DMS114 treated with DMSO at 0.1 percent for 48 hours (cell line): ENCODE data around the gene AKT1.
"Not testable (repeated sequence)": the region's sequence is repeated elsewhere in the genome, so short reads cannot be mapped to it uniquely, and the experiment has no call there.

ENCODE experiments used
- DNase-seq: peaks from one replicate; lab custom pipeline; 2025; ENCODE audit not compliant: unreplicated experiment; lab: John Stamatoyannopoulos, UW

Gene AKT1

GRCh38 chr14:104794993-104795780, at the start of gene AKT1:
Gene AKT1 (minus strand): TSS chr14:104795748. CDS start chr14:104792643, 3,105 bp downstream.
- DNase-seq = no peak

- DNase-seq = no peak
Observed at GRCh38 chr14:104845033-104845666, 49.6 kb upstream of the AKT1 start.

GRCh38 chr14:104844306-104845032, 48.9 kb upstream of the AKT1 start:
- DNase-seq = no peak

GRCh38 chr14:104843442-104844305, 48.1 kb upstream of the AKT1 start:
- no peak for DNase-seq

- no peak for DNase-seq
Observed at GRCh38 chr14:104843006-104843405, 47.5 kb upstream of the AKT1 start.

GRCh38 chr14:104841730-104842129, 46.2 kb upstream of the AKT1 start:
- DNase-seq = no peak

- DNase-seq = not testable (repeated sequence)
Observed at GRCh38 chr14:104836171-104836935, 40.8 kb upstream of the AKT1 start.

GRCh38 chr14:104830781-104831180, 35.2 kb upstream of the AKT1 start:
- DNase-seq = no peak

GRCh38 chr14:104827177-104828055, 31.9 kb upstream of the AKT1 start:
- DNase-seq = peak; percentile 65

- DNase-seq = no peak
Observed at GRCh38 chr14:104826861-104827176, 31.3 kb upstream of the AKT1 start.

- peak; percentile 52 for DNase-seq
Observed at GRCh38 chr14:104826189-104826860, 30.8 kb upstream of the AKT1 start.

- no peak for DNase-seq
Observed at GRCh38 chr14:104824353-104824997, 28.9 kb upstream of the AKT1 start.

- DNase-seq = no peak
Observed at GRCh38 chr14:104822821-104823615, 27.5 kb upstream of the AKT1 start.

- DNase-seq = no peak
Observed at GRCh38 chr14:104821971-104822608, 26.5 kb upstream of the AKT1 start.

GRCh38 chr14:104821229-104821945, 25.8 kb upstream of the AKT1 start:
- no peak for DNase-seq

- DNase-seq = peak; percentile 64
Observed at GRCh38 chr14:104820669-104821228, 25.2 kb upstream of the AKT1 start.
